SJCRH30 (cell line): ENCODE results near the gene SLC12A6. TPM values are rescaled to one million over a fixed set of nuclear protein-coding genes. Genes with fewer than 3 reads are reported as not detected.
"Not testable (repeated sequence)": the region's sequence is repeated elsewhere in the genome, so short reads cannot be mapped to it uniquely, and the experiment has no call there.

Experiments
- DNase-seq, 2 experiments: peaks; one replicate each; pipeline ENCODE4 v3.0.0-alpha.2; 2015 to 2020
- H3K27ac ChIP-seq: fragments of 250-450 bp; sonication (Bioruptor Pico); 2 replicates; pipeline ENCODE4 v1.5.1; 2020; ENCODE audit warnings: mild to moderate bottlenecking, moderate library complexity
- H3K27me3 ChIP-seq: fragments of 250-450 bp; sonication (Bioruptor Pico); 2 replicates; pipeline ENCODE4 v1.5.1; 2020; ENCODE audit warnings: mild to moderate bottlenecking, moderate library complexity
- H3K36me3 ChIP-seq: fragments of 250-450 bp; sonication (Bioruptor Pico); 2 replicates; pipeline ENCODE4 v1.5.1; 2020; ENCODE audit warnings: mild to moderate bottlenecking, moderate library complexity
- H3K4me1 ChIP-seq: fragments of 250-450 bp; sonication (Bioruptor Pico); 2 replicates; pipeline ENCODE4 v1.5.1; 2020; ENCODE audit warnings: mild to moderate bottlenecking, moderate library complexity
- H3K4me3 ChIP-seq: fragments of 250-450 bp; sonication (Bioruptor Pico); 2 replicates; pipeline ENCODE4 v1.5.1; 2020; ENCODE audit warnings: mild to moderate bottlenecking, moderate library complexity
- H3K9me3 ChIP-seq: fragments of 250-450 bp; sonication (Bioruptor Pico); replicated peaks from 2 replicates; pipeline ENCODE4 v1.5.1; 2020; ENCODE audit warnings: mild to moderate bottlenecking, moderate library complexity
- total RNA-seq: library from RNA; depleted of rRNA; stranded (reverse); fragments of >200 nt; shearing (Covaris generic); gene quantifications from 2 replicates; pipeline ENCODE4 v1.2.3, GENCODE V29; 2014

Gene SLC12A6
- total RNA-seq, 1 experiment from 2014 or later = 10.7 TPM

GRCh38 chr15:34239151-34239808 is 98.3 kb downstream of the SLC12A6 start:
- Histone ChIP-seq H3K4me3 (no peak overlapping the region), H3K27ac (no peak overlapping the region), H3K4me1 (no peaks in the 10 kb centered on the region), H3K27me3 (no peaks in the 10 kb centered on the region), H3K9me3 (no peaks in the 10 kb centered on the region), H3K36me3 (peaks cover 3% of the 10 kb centered on the region; the same call in 1 of the 2 replicates)
- no peak for DNase-seq

- H3K9me3 ChIP-seq = no peaks in the 10 kb centered on the region
- peaks cover 26% of the 10 kb centered on the region for H3K36me3 ChIP-seq
- H3K27ac ChIP-seq = no peak overlapping the region
- no peak overlapping the region for H3K4me3 ChIP-seq
- DNase-seq = no peak
- H3K27me3 ChIP-seq = no peaks in the 10 kb centered on the region
- no peaks in the 10 kb centered on the region for H3K4me1 ChIP-seq
These were observed 104.0 kb downstream of the SLC12A6 start for GRCh38 chr15:34233614-34234013.

DNA sequence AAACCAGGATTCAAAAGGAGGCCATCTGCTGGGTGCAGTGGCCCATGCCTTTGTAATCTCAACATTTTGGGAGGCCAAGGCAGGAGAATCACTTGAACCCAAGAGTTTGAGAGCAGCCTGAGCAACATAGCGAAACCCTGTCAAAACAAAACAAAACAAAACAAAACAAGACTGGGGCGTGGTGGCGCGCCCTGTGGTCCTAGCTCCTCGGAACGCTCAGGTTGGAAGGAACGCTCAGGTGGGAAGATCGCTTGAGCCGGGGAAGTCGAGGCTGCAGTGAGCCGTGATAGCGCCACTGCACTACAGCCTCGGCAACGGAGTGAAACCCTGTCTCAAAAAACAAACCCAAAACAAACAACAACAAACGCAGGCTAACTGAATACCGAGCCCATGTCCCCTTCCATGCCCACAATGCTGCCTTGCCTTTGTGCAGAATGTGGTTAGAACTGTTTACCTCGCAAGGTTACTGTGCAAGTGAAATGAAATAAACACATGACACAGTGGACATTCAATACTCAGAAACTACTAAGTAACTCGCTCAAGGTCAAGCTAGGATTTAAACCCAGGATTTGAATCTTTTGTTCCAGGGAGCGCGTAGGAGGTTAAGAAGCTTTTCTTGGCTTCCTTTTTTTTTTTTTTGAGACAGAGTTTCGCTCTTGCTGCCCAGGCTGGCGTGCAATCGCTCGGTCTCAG is 113.5 kb downstream of the SLC12A6 start:
- DNase-seq = peak in 1 of 2 experiments; percentile 5
- Histone ChIP-seq H3K36me3 (peaks cover 6% of the 10 kb centered on the region), H3K27ac (peak overlapping the region; percentile 87), H3K27me3 (no peaks in the 10 kb centered on the region), H3K4me1 (no peaks in the 10 kb centered on the region), H3K4me3 (peak overlapping the region; percentile 77), H3K9me3 (no peaks in the 10 kb centered on the region)

DNA sequence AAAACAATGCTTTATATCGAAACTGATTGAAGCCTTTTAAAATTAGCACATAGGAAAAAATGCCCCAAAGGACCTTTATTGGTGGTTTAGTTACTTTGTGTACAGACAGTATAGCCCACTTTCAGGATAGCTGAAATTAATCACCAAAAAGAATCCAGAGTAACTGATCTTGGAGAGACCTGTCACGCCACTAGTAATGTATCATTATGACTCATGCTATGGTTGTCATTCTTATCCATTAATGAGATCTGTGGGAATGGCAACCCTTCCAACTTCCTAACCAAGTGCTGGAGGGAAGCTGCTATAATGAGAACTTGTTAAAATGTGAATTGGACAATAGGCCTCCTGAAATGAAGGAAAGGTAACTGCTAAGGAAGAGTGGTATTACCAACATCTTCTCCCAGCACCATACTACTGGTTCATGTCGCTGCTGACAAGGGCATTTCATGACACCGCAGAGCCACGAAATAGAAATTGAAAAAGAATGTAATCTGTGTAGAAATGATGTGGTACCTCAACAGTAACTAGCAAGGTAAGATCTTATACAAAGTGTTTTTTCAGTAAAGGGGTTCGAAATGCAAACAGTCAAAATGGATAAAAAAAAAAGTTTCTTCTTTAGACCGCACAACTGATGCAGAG is 119.9 kb downstream of the SLC12A6 start:
- 0 out of 2 replicates have a peak, but pooled peaks cover 3% of the 10 kb centered on the region for H3K27me3 ChIP-seq
- H3K4me1 ChIP-seq = no peaks in the 10 kb centered on the region
- DNase-seq = no peak
- no peaks in the 10 kb centered on the region for H3K9me3 ChIP-seq
- H3K4me3 ChIP-seq = no peak overlapping the region
- no peak overlapping the region for H3K27ac ChIP-seq
- H3K36me3 ChIP-seq = no peaks in the 10 kb centered on the region

- Histone ChIP-seq H3K27me3 (0 out of 2 replicates have a peak, but pooled peaks cover 3% of the 10 kb centered on the region), H3K27ac (no peak overlapping the region), H3K4me1 (no peaks in the 10 kb centered on the region), H3K4me3 (no peak overlapping the region), H3K36me3 (no peaks in the 10 kb centered on the region), H3K9me3 (no peaks in the 10 kb centered on the region)
- DNase-seq = no peak
These were observed 120.9 kb downstream of the SLC12A6 start for GRCh38 chr15:34216527-34217270.

DNA sequence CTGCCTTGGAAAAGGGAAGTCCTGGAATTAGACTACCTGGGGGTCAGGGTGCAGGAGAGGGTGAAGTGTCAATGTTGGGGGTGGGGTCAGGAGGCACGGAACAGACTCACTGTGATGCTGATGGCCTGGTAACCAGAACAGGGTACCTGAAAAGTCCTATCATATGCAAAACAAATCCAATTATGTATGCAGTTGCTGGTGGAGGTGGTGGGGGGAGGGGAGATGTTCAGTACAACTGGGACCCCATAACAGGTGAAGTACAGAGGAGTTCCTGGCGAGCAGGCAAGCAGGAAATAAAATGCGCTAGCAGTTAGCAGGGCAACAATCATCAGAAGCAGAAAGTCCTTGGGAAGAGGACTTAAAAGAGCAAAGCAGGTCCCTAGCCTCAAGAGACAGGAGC is 123.4 kb downstream of the SLC12A6 start:
- Histone ChIP-seq H3K36me3 (no peaks in the 10 kb centered on the region), H3K9me3 (no peaks in the 10 kb centered on the region), H3K27me3 (0 out of 2 replicates have a peak, but pooled peaks cover 3% of the 10 kb centered on the region), H3K4me3 (no peak overlapping the region), H3K27ac (no peak overlapping the region), H3K4me1 (no peaks in the 10 kb centered on the region)
- DNase-seq = no peak

DNA sequence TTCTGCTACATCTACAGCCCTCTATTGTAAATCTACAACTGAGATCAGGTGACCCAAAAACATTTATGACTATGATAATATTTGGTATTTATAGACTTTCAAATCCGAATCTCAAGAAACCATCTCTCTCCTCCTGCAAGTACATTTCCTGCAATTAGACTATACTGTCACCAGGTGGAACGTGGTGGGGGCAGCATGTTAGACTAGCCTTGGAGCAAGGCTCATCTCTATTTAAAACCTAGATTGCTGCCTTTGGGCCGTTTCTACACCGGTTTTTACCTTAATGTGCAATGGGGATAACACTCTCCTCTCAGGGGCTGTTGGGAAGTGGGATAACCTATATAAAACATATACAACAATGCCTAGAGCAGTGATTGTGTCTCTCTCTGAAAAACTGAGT is 123.9 kb downstream of the SLC12A6 start:
- DNase-seq = no peak
- Histone ChIP-seq H3K4me1 (no peaks in the 10 kb centered on the region), H3K27me3 (0 out of 2 replicates have a peak, but pooled peaks cover 3% of the 10 kb centered on the region), H3K27ac (no peak overlapping the region), H3K36me3 (no peaks in the 10 kb centered on the region), H3K4me3 (no peak overlapping the region), H3K9me3 (no peaks in the 10 kb centered on the region)

- no peaks in the 10 kb centered on the region for H3K9me3 ChIP-seq
- H3K4me3 ChIP-seq = peak within 1 kb of the TSS; percentile 68
- 0 out of 2 replicates have a peak, but pooled peaks cover 1% of the 10 kb centered on the region for H3K27me3 ChIP-seq
- H3K36me3 ChIP-seq = no peaks in the 10 kb centered on the region; the same call in 1 of the 2 replicates
- DNase-seq = peak; percentile 96 to 98
- H3K27ac ChIP-seq = peak within 1 kb of the TSS; percentile 63
- H3K4me1 ChIP-seq = peaks cover 4% of the 10 kb centered on the region; the same call in 1 of the 2 replicates
These were observed 127.9 kb downstream of the SLC12A6 start, which contains the start of gene KATNBL1 for GRCh38 chr15:34209421-34210282. Gene KATNBL1 (minus strand): TSS chr15:34210096. CDS start chr15:34163676, 46,420 bp downstream.

DNA sequence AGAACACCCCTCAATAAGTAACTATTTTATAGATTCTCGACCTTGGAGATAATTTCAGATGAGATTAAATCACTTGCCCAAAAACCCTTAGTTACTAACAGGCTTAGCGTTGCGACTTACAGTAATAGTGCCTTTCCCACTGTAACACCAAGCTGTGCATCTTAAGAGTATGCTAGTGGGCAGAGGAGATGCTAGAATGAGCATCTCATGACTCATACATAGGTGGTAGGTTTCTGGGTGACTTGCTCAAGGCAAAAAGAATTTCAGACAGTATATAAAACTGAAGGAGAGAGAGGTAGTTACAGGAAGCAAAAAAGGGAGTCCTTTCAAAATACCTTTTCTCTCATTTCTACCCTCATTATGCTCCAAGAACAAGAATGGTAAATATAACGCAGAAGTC is 131.6 kb downstream of the SLC12A6 start:
- no peak overlapping the region for H3K27ac ChIP-seq
- H3K4me3 ChIP-seq = no peak overlapping the region
- DNase-seq = no peak
- peaks cover 6% of the 10 kb centered on the region for H3K36me3 ChIP-seq
- H3K4me1 ChIP-seq = peaks cover 4% of the 10 kb centered on the region; the same call in 1 of the 2 replicates
- H3K27me3 ChIP-seq = no peaks in the 10 kb centered on the region
- H3K9me3 ChIP-seq = no peaks in the 10 kb centered on the region

GRCh38 chr15:34203936-34204335 is 133.6 kb downstream of the SLC12A6 start:
- no peak overlapping the region for H3K4me3 ChIP-seq
- H3K9me3 ChIP-seq = no peaks in the 10 kb centered on the region
- no peaks in the 10 kb centered on the region for H3K27me3 ChIP-seq
- H3K4me1 ChIP-seq = peaks cover 4% of the 10 kb centered on the region; the same call in 1 of the 2 replicates
- no peak overlapping the region for H3K27ac ChIP-seq
- peaks cover 8% of the 10 kb centered on the region for H3K36me3 ChIP-seq
- DNase-seq = no peak

DNA sequence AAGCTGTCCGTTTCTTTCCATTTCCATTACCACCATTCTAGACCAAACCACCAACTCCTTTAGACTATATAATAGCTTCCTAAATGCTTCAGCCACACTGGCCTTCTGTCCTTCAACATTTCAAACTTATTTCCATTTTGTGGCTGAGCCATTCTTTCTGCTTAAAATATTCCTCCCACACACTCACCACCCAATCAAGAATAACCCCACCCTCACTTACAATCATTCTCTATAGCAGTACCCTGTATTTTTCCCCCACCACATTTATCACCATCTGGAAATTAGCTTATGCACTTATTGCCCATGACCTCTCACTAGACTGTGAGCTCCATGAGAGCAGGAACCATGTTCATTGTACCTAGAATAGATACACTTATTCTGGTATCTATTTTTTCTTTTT is 134.3 kb downstream of the SLC12A6 start:
- Histone ChIP-seq H3K27me3 (no peaks in the 10 kb centered on the region), H3K4me1 (peaks cover under 1% of the 10 kb centered on the region; the same call in 1 of the 2 replicates), H3K27ac (no peak overlapping the region), H3K4me3 (no peak overlapping the region), H3K36me3 (peaks cover 11% of the 10 kb centered on the region), H3K9me3 (no peaks in the 10 kb centered on the region)
- DNase-seq = no peak

GRCh38 chr15:34193272-34193671 is 144.3 kb downstream of the SLC12A6 start:
- H3K36me3 ChIP-seq, H3K9me3 ChIP-seq, H3K4me1 ChIP-seq, H3K27me3 ChIP-seq, H3K4me3 ChIP-seq, DNase-seq, H3K27ac ChIP-seq: not testable (repeated sequence)

DNA sequence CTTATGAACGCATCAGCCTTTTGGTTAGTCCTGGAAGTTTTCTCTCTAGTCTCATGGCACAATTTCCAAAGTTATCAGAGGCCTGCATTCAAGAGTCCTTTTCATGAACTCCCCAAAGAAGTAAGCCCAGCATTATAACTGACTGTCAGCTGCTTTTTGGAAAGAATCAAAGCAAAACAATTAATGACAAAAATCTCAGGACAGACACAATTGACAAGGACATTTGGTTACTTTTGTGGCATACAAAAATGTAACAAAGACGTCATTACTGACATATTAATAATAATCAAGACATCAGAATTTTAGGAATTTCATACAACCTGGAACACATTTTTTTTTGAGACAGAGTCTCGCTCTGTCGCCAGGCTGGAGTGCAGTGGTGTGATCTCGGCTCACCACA is 148.9 kb downstream of the SLC12A6 start:
- Histone ChIP-seq H3K4me3 (no peak overlapping the region), H3K9me3 (no peaks in the 10 kb centered on the region; the same call in 1 of the 2 replicates), H3K27me3 (no peaks in the 10 kb centered on the region), H3K27ac (no peak overlapping the region), H3K36me3 (no peaks in the 10 kb centered on the region; the same call in 1 of the 2 replicates), H3K4me1 (no peaks in the 10 kb centered on the region)
- no peak for DNase-seq
